Measurements from ENCODE around the gene CPT1A.

CPT1A gene

DNA sequence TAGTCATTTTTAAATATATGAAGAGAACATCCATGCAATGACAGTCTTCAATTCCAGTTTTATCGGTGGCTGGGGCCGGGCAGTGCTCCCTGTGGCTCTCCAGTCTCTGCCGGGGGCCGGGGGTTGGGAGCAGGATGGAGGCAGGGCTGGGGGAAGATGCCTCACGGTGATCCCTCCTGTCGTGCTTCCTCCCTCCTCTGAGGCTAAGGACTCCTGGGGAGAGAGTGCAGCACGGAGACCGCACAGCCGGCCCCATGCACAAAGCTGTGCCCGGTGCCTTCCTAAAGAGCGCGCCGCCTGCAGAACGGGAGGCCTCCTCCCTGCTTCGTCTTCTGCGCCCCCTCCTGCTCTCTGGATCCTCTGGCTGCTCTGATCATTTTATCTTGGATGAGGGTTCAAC lies 136.8 kb downstream of the CPT1A start:
- DNase-seq (ENCODE audit: low spot score), result no peak
- in situ Hi-C loops (cut with MboI; ENCODE audit: low sequenced_read_pairs, unreplicated experiment), result no loop called here
- TF ChIP-seq, protein P1, sequence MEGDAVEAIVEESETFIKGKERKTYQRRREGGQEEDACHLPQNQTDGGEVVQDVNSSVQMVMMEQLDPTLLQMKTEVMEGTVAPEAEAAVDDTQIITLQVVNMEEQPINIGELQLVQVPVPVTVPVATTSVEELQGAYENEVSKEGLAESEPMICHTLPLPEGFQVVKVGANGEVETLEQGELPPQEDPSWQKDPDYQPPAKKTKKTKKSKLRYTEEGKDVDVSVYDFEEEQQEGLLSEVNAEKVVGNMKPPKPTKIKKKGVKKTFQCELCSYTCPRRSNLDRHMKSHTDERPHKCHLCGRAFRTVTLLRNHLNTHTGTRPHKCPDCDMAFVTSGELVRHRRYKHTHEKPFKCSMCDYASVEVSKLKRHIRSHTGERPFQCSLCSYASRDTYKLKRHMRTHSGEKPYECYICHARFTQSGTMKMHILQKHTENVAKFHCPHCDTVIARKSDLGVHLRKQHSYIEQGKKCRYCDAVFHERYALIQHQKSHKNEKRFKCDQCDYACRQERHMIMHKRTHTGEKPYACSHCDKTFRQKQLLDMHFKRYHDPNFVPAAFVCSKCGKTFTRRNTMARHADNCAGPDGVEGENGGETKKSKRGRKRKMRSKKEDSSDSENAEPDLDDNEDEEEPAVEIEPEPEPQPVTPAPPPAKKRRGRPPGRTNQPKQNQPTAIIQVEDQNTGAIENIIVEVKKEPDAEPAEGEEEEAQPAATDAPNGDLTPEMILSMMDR (IDR thresholded peaks at IDR 0.05; ENCODE audit: borderline replicate concordance, control extremely low read depth, extremely low read depth, insufficient read depth, missing control alignments), result no peak
